Ovary (tissue), 3 donors: Measurements from ENCODE around the gene PGM5.

Experiments used
- CTCF ChIP-seq, 3 donors: fragments of 450-650 bp in 2 of 3; fragments of 200-600 bp in 1 of 3; IDR thresholded peaks; one replicate each; pipeline versions ENCODE4 v1.5.1 to v1.8.0; 2016 to 2022; ENCODE audit warnings: antibody characterized with exemption in 3 of 3, mild to moderate bottlenecking in 1 of 3
- POLR2A ChIP-seq: fragments of 450-650 bp; IDR thresholded peaks from one replicate; pipeline ENCODE4 v1.6.1; 2017; ENCODE audit warnings: antibody characterized with exemption, mild to moderate bottlenecking, moderate library complexity
- donor health status: DM: no; HTN: no; CAD: no.

DNA sequence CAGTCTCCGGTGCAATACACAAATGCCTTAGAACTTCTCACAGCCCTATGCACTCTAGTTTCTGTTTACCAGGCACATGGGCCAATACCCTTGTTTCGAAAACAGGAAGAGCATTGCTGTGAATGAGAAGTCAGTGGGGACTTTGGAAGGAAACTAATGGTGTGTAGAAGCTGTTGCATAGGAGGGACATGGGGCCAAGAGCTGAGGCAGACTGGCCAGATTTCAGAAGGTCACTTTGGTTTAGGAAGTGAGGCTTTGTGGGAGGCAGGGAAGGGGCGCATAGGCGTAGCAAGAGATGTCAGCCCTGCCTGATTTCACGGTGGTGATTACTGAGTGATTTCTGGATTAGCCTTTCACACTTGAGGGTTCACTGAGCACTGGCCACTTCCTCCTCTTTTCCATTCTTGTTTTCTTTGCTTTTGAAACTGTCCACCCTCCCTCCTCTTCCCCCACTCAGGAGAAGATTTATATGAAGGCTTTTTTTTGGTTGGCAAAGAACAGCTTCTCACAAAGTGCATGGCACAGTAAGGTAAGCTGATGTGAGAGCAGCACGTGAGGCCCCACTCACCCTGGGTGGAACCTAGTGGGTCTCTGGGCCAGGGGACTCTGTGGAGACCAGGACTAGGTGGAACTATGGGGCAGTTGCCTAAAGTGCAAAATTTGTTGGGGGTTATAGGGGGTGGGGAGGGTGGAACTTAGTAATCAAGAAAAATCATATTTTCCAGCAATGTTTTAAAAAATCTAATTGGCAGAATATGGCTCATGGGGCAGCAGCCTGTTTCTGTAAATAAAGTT, 190.4 kb downstream of the PGM5 start:
- TF ChIP-seq CTCF (IDR thresholded peaks at IDR 0.05) (no peak), POLR2A (no peak)
